ENCODE results near the gene RAD50.

RAD50 gene

GRCh38 chr5:132526974-132527564, 29.7 kb upstream of the RAD50 start:
- TF ChIP-seq SIN3A (IDR thresholded peaks at IDR 0.05; ENCODE audit: borderline replicate concordance, insufficient read depth, low read length) (no peak), POLR2AphosphoS5 (IDR thresholded peaks at IDR 0.05; ENCODE audit: low read depth, low read length) (no peak), REST (IDR thresholded peaks at IDR 0.05; ENCODE audit: insufficient read depth in 1 of 2, low read depth in 2 of 2, low read length in 2 of 2) (no peak), TAF1 (IDR thresholded peaks at IDR 0.05; ENCODE audit: borderline replicate concordance, insufficient read depth, low read length) (no peak), FOXP2 (optimal IDR thresholded peaks at IDR 0.05; ENCODE audit: borderline replicate concordance, extremely low read depth, extremely low read length, insufficient read depth) (no peak)

- TF ChIP-seq POLR2AphosphoS5 (IDR thresholded peaks at IDR 0.05; ENCODE audit: low read depth, low read length) (no peak), SIN3A (IDR thresholded peaks at IDR 0.05; ENCODE audit: borderline replicate concordance, insufficient read depth, low read length) (no peak), TAF1 (IDR thresholded peaks at IDR 0.05; ENCODE audit: borderline replicate concordance, insufficient read depth, low read length) (no peak), FOXP2 (optimal IDR thresholded peaks at IDR 0.05; ENCODE audit: borderline replicate concordance, extremely low read depth, extremely low read length, insufficient read depth) (no peak), REST (IDR thresholded peaks at IDR 0.05; ENCODE audit: insufficient read depth in 1 of 2, low read depth in 2 of 2, low read length in 2 of 2) (no peak)
Measured at GRCh38 chr5:132528021-132528420, 28.8 kb upstream of the RAD50 start.

GRCh38 chr5:132528866-132529634, 27.7 kb upstream of the RAD50 start:
- TF ChIP-seq SIN3A (IDR thresholded peaks at IDR 0.05; ENCODE audit: borderline replicate concordance, insufficient read depth, low read length): no peak
- TF ChIP-seq REST (IDR thresholded peaks at IDR 0.05; ENCODE audit: insufficient read depth in 1 of 2, low read depth in 2 of 2, low read length in 2 of 2): no peak
- no peak for TF ChIP-seq FOXP2 (optimal IDR thresholded peaks at IDR 0.05; ENCODE audit: borderline replicate concordance, extremely low read depth, extremely low read length, insufficient read depth)
- TF ChIP-seq POLR2AphosphoS5 (IDR thresholded peaks at IDR 0.05; ENCODE audit: low read depth, low read length): no peak
- no peak for TF ChIP-seq TAF1 (IDR thresholded peaks at IDR 0.05; ENCODE audit: borderline replicate concordance, insufficient read depth, low read length)

GRCh38 chr5:132530946-132531345, 25.8 kb upstream of the RAD50 start:
- no peak for TF ChIP-seq SIN3A (IDR thresholded peaks at IDR 0.05; ENCODE audit: borderline replicate concordance, insufficient read depth, low read length)
- no peak for TF ChIP-seq REST (IDR thresholded peaks at IDR 0.05; ENCODE audit: insufficient read depth in 1 of 2, low read depth in 2 of 2, low read length in 2 of 2)
- no peak for TF ChIP-seq TAF1 (IDR thresholded peaks at IDR 0.05; ENCODE audit: borderline replicate concordance, insufficient read depth, low read length)
- no peak for TF ChIP-seq FOXP2 (optimal IDR thresholded peaks at IDR 0.05; ENCODE audit: borderline replicate concordance, extremely low read depth, extremely low read length, insufficient read depth)
- TF ChIP-seq POLR2AphosphoS5 (IDR thresholded peaks at IDR 0.05; ENCODE audit: low read depth, low read length): no peak

All from PFSK-1 (cell line).